Measurements from ENCODE around the gene BACH1. TPM values are rescaled to one million over a fixed set of nuclear protein-coding genes. Genes with fewer than 3 reads are reported as not detected.

Gene BACH1
- total and polyA plus RNA-seq, 10 of the 15 experiments (the other 5 are each of a cell fraction or from before 2014, with no cell fraction given): 3.2 to 25.7 (median 10.5) TPM

- BruUV-seq (replicated peaks): no TSS peak
- FAIRE-seq: peak; percentile 96
- CTCF ChIA-PET: interaction anchor here (0.7 to 13.2 kb wide), 21 partner anchors 9 to 225 kb away, joined by 3 to 157 read pairs (median 5); no protein-coding TSS in a partner anchor
These were observed 2.1 kb downstream of the BACH1 start for GRCh38 chr21:29300807-29301138.

More at GRCh38 chr21:29300807-29301138, 2.1 kb downstream of the BACH1 start:
- H3K36me3 ChIP-seq (ENCODE audit: control insufficient read depth in 2 of 2, insufficient read depth in 2 of 2, low read length in 1 of 2): 0 out of 4 replicates have a peak, but pooled peaks cover 0 to 4% of the 10 kb centered on the region in 2 experiments
- ChIA-PET POLR2A (interaction anchor here (0.7 to 6.0 kb wide), 18 partner anchors 10 to 283 kb away, joined by 3 to 82 read pairs (median 6); partner anchors contain the start of gene CCT8), SMC1A (ENCODE audit: uncharacterized antibody, unreplicated experiment) (interaction anchor here (0.7 to 17.9 kb wide), 40 partner anchors 9 to 276 kb away, joined by 3 to 297 read pairs (median 6); partner anchors contain the start of genes CCT8 and USP16), RAD21 (ENCODE audit: unreplicated experiment) (interaction anchor here (0.7 to 16.3 kb wide), 38 partner anchors 9 to 417 kb away, joined by 3 to 257 read pairs (median 6); partner anchors contain the start of genes CCT8 and USP16)
- peaks cover 66% of the 10 kb centered on the region for H3K79me2 ChIP-seq (ENCODE audit: control insufficient read depth, insufficient read depth, low read length)
- H3K4me2 ChIP-seq (ENCODE audit: control insufficient read depth, insufficient read depth): peak overlapping the region; percentile 87
- peak overlapping the region; percentile 96 for H3K27ac ChIP-seq (ENCODE audit: control insufficient read depth, insufficient read depth)
- no peaks in the 10 kb centered on the region for H3K27me3 ChIP-seq (replicated peaks in 1 of 2; ENCODE audit: control insufficient read depth in 2 of 2, insufficient read depth in 2 of 2, low read length in 1 of 2)
- WGBS (ENCODE audit: insufficient coverage, insufficient replicate concordance, low lambda C conversion rate, missing lambda C conversion rate): 1% methylated on average over 3 of the region's 3 CpGs
- H3K4me3 ChIP-seq: peak overlapping the region; percentile 62
- in situ Hi-C loops (cut with MboI): no loop called here
- H2AFZ ChIP-seq (ENCODE audit: control insufficient read depth, low read depth, low read length): no peak overlapping the region
- DNase-seq (ENCODE audit: low read depth, low spot score): no peak
- H4K20me1 ChIP-seq (ENCODE audit: control insufficient read depth, insufficient read depth): peaks cover 2% of the 10 kb centered on the region; the same call in 1 of the 2 replicates
- H3K9ac ChIP-seq (ENCODE audit: control insufficient read depth, insufficient read depth, low read length): peak overlapping the region; percentile 51
- peak; percentile 52; the same call in 1 of the 2 replicates for TF ChIP-seq SMARCA5 (IDR thresholded peaks at IDR 0.05)
- no peak for TF ChIP-seq ZBED1 (IDR thresholded peaks at IDR 0.05; ENCODE audit: borderline replicate concordance)
- TF ChIP-seq, protein P1, sequence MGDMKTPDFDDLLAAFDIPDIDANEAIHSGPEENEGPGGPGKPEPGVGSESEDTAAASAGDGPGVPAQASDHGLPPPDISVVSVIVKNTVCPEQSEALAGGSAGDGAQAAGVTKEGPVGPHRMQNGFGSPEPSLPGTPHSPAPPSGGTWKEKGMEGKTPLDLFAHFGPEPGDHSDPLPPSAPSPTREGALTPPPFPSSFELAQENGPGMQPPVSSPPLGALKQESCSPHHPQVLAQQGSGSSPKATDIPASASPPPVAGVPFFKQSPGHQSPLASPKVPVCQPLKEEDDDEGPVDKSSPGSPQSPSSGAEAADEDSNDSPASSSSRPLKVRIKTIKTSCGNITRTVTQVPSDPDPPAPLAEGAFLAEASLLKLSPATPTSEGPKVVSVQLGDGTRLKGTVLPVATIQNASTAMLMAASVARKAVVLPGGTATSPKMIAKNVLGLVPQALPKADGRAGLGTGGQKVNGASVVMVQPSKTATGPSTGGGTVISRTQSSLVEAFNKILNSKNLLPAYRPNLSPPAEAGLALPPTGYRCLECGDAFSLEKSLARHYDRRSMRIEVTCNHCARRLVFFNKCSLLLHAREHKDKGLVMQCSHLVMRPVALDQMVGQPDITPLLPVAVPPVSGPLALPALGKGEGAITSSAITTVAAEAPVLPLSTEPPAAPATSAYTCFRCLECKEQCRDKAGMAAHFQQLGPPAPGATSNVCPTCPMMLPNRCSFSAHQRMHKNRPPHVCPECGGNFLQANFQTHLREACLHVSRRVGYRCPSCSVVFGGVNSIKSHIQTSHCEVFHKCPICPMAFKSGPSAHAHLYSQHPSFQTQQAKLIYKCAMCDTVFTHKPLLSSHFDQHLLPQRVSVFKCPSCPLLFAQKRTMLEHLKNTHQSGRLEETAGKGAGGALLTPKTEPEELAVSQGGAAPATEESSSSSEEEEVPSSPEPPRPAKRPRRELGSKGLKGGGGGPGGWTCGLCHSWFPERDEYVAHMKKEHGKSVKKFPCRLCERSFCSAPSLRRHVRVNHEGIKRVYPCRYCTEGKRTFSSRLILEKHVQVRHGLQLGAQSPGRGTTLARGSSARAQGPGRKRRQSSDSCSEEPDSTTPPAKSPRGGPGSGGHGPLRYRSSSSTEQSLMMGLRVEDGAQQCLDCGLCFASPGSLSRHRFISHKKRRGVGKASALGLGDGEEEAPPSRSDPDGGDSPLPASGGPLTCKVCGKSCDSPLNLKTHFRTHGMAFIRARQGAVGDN (IDR thresholded peaks at IDR 0.05): peak; percentile 61; the same call in 1 of the 2 replicates
- no peak for TF ChIP-seq SUPT20H (IDR thresholded peaks at IDR 0.05; ENCODE audit: borderline replicate concordance, control insufficient read depth, low read depth, low read length)
- peak; percentile 3 for TF ChIP-seq JUNB (IDR thresholded peaks at IDR 0.05)
- TF ChIP-seq KLF5 (IDR thresholded peaks at IDR 0.05; ENCODE audit: partially characterized antibody): peak; percentile 15
- 0 out of 2 replicates have a peak, but pooled peaks have one; percentile 32 for TF ChIP-seq NFYB (IDR thresholded peaks at IDR 0.05; ENCODE audit: insufficient read depth, low read depth, low read length)
- TF ChIP-seq BCL11A (IDR thresholded peaks at IDR 0.05; ENCODE audit: low read depth, low read length): no peak
- peak; percentile 24; the same call in 1 of the 2 replicates for TF ChIP-seq CHD1 (IDR thresholded peaks at IDR 0.05; ENCODE audit: low read depth, low read length)
- no peak for TF ChIP-seq ZNF384 (IDR thresholded peaks at IDR 0.05; ENCODE audit: borderline replicate concordance, low read depth, low read length)
- TF ChIP-seq GABPA (IDR thresholded peaks at IDR 0.05; ENCODE audit: low read depth): no peak
- TF ChIP-seq IKZF2 (IDR thresholded peaks at IDR 0.05): 0 out of 4 replicates have a peak, but pooled peaks of 1 of the 2 experiments have one; percentile 5
- TF ChIP-seq, protein P2, sequence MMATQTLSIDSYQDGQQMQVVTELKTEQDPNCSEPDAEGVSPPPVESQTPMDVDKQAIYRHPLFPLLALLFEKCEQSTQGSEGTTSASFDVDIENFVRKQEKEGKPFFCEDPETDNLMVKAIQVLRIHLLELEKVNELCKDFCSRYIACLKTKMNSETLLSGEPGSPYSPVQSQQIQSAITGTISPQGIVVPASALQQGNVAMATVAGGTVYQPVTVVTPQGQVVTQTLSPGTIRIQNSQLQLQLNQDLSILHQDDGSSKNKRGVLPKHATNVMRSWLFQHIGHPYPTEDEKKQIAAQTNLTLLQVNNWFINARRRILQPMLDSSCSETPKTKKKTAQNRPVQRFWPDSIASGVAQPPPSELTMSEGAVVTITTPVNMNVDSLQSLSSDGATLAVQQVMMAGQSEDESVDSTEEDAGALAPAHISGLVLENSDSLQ (IDR thresholded peaks at IDR 0.05): no peak
- peak; percentile 11; the same call in 1 of the 2 replicates for TF ChIP-seq MTA2 (IDR thresholded peaks at IDR 0.05; ENCODE audit: low read depth)
- 0 out of 2 replicates have a peak, but pooled peaks have one; percentile 3 for TF ChIP-seq TCF12 (IDR thresholded peaks at IDR 0.05; ENCODE audit: low read depth, low read length)
- no peak for TF ChIP-seq EZH2 (IDR thresholded peaks at IDR 0.05; ENCODE audit: borderline replicate concordance, control insufficient read depth, low read depth, low read length)
- TF ChIP-seq POLR2AphosphoS5 (IDR thresholded peaks at IDR 0.05; ENCODE audit: low read length): peak; percentile 1; the same call in 1 of the 2 replicates
- no peak for TF ChIP-seq MEF2A (IDR thresholded peaks at IDR 0.05; ENCODE audit: insufficient read depth, low read depth, low read length)
- TF ChIP-seq NR2F1 (conservative IDR thresholded peaks at IDR 0.05): peak; percentile 83; the same call in 1 of the 2 replicates
- TF ChIP-seq ZNF24 (IDR thresholded peaks at IDR 0.05): 0 out of 2 replicates have a peak, but pooled peaks have one; percentile 47
- H3K9me3 ChIP-seq (replicated peaks; ENCODE audit: control insufficient read depth, insufficient read depth, low read length): peaks cover 5% of the 10 kb centered on the region; the same call in 1 of the 3 replicates
- ATAC-seq: peak; percentile 73
- intact Hi-C loops (cut with micrococcal nuclease; ENCODE audit: unreplicated experiment): loop anchor here (1.0 to 10.0 kb wide), 6 partner anchors 65 to 306 kb away; partner anchors contain the start of gene LTN1
- peaks cover 25% of the 10 kb centered on the region for H3K4me1 ChIP-seq (ENCODE audit: control insufficient read depth, insufficient read depth, low read length)

All from GM12878 (cell line).